GM21390 (cell line): ENCODE data around the gene FBN3.

ENCODE experiments used
- ATAC-seq: cut with Tn5 transposase; IDR thresholded peaks from one replicate; pipeline ENCODE4 v1.9.1; 2021; ENCODE audit not compliant: unreplicated experiment

The FBN3 gene

GRCh38 chr19:8148410-8149260, 757 bp downstream of the FBN3 start:
- no peak for ATAC-seq

- ATAC-seq: no peak
These were observed 1.3 kb downstream of the FBN3 start for GRCh38 chr19:8148088-8148409.

DNA sequence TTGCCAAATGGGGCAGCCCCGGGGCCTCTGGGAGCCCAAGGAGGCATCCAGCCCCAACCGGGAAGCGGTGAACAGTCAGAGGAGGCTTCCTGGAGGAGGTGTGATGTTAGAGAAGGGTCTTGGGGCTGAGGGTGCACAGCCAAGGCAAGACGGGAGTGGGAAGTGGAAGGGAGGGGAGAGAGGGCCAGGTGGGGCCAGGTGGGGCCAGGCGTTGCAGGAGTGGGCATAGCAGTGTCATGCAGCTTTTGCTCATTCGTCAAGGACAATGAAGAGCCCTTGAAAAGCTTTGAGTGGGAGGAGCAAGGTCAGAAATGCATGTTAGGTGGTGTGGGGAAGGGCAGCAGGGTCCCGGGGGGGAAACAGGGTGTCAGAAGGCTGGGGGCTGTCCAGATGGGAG, 1.8 kb downstream of the FBN3 start:
- no peak for ATAC-seq

GRCh38 chr19:8146877-8147581, 2.4 kb downstream of the FBN3 start:
- ATAC-seq: no peak

- no peak for ATAC-seq
These were observed 5.0 kb downstream of the FBN3 start for GRCh38 chr19:8144273-8144995.

- no peak for ATAC-seq
These were observed 6.4 kb downstream of the FBN3 start for GRCh38 chr19:8143041-8143440.

GRCh38 chr19:8142513-8142900, 6.9 kb downstream of the FBN3 start:
- ATAC-seq: no peak

DNA sequence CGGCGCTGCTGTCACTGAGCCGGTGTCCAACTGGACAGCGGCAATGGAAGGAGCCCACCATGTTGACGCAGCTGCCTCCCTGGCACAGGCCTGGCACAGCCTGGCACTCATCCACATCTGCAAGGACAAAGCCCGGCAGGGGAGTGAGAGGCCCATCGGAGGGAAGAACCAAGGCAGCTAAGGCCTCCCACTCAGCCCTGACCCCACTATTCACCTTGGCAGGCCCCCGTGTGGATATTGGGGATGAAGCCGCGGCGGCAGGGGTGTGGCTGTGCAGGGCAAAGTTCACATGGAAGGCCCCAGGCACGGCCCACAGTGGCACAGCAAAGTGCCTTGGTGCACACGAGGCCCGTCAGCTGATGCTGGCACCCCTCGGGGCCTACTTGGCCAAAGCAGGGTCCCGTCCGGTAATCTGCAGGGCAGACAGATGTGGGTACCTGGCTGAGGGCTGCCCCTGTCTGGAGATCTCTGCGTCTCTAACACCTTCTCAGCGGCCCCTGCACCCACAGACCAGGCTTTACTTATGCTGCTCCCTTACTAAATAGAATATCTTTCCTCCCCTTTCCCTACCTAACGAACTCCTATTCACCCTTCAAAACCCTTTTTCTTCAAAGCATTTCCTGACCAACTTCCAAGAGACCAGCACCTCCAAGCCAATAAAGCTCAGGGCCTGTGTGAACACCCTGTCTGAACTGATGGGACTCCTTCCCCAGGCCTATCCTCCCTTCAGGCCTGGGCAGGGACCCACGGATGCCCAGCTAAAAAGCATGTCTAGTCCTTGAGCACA, 7.5 kb downstream of the FBN3 start:
- no peak for ATAC-seq

DNA sequence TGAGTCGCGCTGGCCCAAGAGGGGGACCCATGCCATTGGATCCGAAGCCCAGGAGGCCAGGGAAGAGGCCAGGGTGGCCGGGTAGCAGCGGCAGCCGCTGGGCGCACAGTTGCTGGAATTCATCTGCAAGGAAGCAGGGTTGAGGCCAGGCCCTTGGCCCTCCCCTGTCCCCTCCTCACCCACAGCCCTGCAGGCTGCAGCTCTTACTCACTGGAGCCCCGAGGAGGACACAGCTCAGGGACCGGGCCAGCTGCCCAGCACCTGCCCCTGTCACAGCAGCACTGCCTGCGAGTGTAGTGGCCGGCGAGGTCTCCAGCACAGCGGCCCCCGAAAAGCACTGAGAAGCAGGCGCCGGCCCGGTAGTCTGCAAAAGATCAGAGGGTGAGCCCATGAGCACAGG, 11.2 kb downstream of the FBN3 start:
- no peak for ATAC-seq

DNA sequence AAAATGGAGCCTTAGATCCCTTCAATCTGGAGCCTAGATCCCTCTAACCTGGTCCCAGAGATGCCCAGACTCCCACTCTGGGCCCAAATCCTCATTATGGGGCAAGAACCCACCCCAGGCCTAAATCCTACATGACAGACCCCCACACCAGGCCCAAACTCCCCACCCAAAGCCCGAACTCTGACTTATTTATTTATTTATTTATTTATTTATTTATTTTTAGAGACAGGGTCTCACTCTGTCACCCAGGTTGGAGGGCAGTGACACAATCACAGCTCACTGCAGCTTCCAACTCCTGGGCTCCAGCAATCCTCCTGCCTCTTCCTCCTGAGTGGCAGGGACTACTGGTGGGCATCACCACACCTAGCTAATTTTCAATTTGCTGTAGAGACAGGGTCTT, 12.0 kb downstream of the FBN3 start:
- no peak for ATAC-seq

GRCh38 chr19:8135946-8136618, 13.3 kb downstream of the FBN3 start:
- ATAC-seq: no peak

DNA sequence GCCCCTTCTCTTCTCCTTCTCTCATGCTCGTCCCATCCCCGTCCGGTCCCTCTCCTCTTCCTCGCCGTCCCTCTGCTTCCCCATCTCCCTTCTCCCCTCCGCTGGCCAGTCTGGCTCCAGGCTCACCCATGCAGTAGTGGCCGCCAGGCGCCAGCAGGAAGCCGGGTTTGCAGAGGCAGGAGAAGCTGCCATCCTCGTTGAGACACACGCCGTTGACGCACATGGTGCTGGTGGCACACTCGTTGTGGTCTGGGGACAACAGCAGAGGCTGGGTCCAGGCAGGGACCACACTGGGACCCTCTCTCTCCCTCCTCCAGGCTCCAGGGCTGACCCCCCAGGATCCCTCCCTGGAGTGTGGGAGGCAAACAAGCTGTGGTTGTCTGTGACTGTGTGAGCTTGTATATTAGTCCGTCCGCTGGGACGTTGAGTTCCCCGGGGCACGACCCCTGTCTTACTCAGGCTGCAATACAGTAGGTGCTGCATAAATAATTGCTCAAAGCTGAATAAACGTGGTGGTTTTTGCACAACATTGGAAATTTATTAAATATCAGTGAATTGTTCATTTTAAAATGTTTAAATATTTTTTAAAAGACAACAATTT, 16.4 kb downstream of the FBN3 start:
- ATAC-seq: no peak

DNA sequence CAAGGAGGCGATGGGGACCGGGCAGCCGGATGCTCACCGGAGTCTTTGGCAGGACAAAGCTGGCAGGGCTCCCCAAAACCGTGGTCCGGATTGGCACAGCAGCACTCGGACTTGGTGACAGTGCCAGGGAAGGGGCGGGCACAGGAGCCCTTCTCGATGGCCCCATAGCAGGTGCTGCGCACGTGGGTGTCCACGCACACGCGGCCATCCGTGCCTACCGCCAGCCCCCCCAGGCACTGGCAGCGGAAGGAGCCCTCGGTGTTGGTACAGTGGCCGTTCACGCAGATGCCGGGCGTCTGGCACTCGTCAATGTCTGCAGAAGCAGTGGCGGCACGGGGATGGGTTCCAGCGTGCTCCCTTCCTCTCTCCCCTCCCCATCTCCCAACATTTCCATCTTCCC, 17.9 kb downstream of the FBN3 start:
- ATAC-seq: no peak

DNA sequence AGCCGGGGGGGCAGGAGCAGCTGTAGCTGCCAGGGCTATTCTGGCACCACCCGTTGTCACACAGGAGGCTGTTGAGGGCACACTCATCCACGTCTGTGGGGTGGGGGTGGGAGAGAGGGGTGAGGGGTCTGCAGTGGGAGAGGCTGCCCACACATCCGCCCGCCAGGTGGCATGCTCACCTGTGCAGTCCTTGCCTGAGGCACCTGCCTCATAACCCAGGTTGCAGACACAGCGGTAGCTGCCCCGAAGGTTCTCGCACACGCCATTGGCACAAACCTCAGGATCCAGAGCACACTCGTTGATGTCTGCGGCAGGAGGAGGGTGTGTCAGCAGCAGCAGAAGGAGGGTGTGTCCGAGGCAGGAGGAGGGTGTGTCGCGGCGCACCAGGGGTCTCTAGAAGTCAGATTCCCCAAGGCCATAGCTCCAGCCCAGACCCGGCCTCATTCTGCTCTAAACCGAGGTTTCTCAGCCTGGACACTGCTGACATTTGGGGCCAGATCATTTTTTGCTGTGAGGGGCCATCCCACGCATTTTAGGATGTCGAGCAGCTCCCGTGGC, 20.3 kb downstream of the FBN3 start:
- no peak for ATAC-seq

DNA sequence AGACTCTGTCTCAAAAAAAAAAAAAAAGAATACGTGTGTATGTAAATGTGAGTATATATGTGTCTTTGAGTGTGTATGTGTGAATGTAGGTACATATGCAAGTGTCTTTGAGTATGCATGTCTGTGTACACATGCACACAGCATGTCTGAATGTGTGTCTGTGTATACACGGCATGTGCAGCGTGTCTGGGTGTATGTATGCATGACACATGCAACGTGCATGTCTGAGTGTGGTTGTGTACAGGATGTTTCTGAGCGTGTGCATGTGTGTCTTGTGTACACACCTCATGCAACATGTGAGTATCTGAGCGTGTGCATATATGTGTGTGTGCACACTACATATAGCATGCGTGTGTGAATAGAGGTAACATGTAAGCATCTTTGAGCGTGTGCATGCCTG, 20.8 kb downstream of the FBN3 start:
- no peak for ATAC-seq

DNA sequence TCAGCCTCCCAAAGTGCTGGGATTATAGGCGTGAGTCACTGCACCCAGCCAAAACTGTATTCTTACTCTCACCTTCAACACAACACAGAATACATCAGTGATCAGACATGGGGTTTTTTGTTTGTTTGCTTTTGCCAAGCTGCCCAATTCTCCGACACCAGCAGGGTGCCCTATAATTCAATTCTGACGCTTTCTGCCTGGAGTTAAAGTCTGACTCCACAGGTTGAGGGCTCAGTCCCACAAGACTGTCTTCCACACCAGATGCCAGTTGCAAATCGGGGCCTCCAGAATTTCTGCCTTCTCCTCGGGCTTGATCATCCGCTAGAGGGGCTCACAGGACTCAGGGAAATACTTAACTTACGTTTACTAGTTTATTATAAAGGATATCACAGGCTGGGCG, 22.1 kb downstream of the FBN3 start:
- ATAC-seq: no peak

GRCh38 chr19:8126511-8126910, 22.9 kb downstream of the FBN3 start:
- no peak for ATAC-seq

GRCh38 chr19:8126008-8126407, 23.4 kb downstream of the FBN3 start:
- no peak for ATAC-seq

DNA sequence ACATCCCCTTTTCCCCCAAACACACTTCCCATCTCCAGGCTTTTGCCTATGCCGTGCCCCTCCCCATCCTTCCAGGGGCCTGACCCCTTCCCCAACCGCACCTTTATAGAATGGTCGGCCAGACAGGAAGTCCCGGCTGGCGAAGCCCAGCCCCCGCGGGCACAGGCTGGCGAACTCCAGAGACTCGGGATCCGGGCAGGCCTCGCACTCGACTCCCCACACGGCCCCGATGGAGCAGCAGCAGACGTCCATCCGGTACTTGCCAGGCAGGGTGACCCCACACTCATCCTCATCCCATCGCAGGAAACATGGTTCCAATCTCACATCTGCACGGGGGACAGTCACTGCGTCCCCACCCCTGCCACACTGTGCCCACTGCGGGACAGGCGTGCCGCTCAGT, 25.7 kb downstream of the FBN3 start:
- ATAC-seq: no peak
